Measurements from ENCODE around the gene IL27RA.
"Not testable (repeated sequence)": the region's sequence is repeated elsewhere in the genome, so short reads cannot be mapped to it uniquely, and the experiment has no call there.

IL27RA gene

DNA sequence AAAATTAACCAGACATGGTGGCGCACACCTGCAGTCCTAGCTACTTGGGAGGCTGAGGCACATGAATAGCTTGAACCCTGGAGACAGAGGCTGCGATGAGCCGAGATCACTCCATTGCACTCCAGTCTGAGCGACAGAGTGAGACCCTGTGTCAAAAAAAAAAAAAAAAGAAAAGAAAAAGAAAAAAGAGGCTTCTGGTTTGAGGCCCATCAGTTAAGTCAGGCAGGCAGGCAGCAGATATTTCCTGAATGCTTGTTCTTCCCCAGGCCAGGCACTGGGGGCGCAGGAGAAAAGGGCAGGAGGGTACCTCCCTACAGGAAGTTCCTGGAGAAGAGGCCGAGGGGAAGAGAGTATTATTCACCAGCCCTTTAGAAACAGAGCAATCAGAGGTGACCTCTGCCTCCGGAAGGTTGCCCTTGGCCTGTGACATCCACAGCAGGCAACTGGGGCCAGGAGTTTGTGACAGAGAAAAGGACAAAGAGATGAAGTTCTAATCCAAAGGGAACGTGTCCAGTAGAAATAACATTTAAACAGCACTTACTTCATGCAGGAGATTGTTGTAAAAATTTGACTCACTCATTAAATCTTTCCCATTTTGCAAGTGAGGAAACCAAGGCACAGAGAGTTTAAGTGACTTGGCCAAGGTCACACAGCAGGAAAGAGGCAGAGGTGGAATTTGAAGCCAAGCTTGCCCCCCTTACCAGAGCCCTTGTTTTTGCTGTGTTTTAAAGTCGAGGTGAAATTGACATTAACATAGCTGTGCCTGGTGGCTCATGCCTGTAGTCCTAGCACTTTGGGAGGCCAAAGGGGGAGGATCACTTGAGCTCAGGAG lies 7.9 kb upstream of the IL27RA start:
- TF ChIP-seq, protein P1, sequence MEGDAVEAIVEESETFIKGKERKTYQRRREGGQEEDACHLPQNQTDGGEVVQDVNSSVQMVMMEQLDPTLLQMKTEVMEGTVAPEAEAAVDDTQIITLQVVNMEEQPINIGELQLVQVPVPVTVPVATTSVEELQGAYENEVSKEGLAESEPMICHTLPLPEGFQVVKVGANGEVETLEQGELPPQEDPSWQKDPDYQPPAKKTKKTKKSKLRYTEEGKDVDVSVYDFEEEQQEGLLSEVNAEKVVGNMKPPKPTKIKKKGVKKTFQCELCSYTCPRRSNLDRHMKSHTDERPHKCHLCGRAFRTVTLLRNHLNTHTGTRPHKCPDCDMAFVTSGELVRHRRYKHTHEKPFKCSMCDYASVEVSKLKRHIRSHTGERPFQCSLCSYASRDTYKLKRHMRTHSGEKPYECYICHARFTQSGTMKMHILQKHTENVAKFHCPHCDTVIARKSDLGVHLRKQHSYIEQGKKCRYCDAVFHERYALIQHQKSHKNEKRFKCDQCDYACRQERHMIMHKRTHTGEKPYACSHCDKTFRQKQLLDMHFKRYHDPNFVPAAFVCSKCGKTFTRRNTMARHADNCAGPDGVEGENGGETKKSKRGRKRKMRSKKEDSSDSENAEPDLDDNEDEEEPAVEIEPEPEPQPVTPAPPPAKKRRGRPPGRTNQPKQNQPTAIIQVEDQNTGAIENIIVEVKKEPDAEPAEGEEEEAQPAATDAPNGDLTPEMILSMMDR (conservative IDR thresholded peaks at IDR 0.05) = no peak
- no peak overlapping the region for H3K27ac ChIP-seq

DNA sequence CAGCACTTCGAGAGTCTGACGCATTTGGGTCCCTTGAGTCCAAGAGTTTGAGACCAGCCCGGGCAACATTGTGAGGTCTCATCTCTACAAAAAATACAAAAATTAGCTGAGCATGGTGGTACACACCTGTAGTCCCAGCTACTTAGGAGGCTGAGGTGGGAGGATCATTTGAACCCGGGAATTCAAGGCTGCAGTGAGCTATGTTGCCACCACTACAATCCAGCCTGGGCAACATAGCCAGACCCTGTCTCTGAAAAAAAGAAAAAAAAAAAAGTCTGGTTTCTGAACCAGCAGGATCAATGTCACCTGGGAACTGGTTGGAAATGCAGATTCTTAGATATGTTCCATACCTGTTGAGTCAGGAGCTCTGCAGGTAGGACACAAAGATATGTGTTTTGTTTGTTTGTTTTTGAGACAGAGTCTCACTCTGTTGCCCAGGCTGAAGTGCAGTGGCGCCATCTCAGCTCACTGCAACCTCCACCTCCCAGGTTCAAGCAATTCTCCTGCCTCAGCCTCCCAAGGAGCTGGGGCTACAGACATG lies 4.8 kb upstream of the IL27RA start:
- H3K27ac ChIP-seq = not testable (repeated sequence)

DNA sequence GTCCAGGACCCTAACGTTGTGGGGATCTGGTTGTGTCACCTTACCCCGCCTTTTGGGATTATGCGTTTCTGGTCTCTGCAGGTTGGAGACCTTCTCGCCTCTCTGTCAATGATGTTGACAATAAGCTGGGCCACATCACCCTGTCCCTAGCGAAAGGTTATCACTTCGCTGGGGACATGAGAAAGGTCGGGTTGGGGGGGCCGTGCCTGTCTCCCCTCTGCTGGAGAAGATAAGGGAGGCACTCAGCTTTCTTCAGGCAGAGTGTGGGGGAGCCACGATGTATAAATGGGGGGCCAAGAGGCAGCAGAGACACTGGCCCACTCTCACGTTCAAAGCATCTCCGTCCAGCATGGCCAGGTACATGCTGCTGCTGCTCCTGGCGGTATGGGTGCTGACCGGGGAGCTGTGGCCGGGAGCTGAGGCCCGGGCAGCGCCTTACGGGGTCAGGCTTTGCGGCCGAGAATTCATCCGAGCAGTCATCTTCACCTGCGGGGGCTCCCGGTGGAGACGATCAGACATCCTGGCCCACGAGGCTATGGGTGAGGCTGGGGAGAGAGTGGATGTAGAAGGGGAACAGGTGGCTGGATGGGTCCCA lies 3.6 kb upstream of the IL27RA start, which contains the start of gene RLN3:
TSS of gene RLN3 (plus strand) at position 293 of the 595 bp plus-strand sequence. CDS start at position 350, 57 bp downstream.
- TF ChIP-seq, protein P1 (conservative IDR thresholded peaks at IDR 0.05) = no peak
- no peak within 1 kb of the TSS for H3K27ac ChIP-seq

DNA sequence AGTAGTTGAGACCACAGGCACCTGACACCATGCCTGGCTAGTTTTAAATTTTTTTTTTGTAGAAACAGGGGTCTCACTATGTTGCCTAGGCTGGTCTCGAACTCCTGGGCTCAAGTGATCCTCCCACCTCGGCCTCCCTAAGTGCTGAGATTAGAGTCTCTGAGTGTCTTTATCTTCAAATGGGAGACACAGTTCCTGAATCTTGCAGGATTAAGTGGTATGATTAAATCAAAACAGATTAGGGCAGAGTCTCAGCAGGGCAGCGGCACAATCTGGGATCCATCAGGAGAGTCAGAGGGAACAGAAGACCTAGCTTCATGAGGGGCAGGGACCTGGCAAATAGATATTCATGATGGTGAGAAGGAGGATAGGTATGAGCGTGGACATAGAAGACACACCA lies 2.7 kb upstream of the IL27RA start:
- TF ChIP-seq, protein P1 (conservative IDR thresholded peaks at IDR 0.05) = no peak
- no peak overlapping the region for H3K27ac ChIP-seq

DNA sequence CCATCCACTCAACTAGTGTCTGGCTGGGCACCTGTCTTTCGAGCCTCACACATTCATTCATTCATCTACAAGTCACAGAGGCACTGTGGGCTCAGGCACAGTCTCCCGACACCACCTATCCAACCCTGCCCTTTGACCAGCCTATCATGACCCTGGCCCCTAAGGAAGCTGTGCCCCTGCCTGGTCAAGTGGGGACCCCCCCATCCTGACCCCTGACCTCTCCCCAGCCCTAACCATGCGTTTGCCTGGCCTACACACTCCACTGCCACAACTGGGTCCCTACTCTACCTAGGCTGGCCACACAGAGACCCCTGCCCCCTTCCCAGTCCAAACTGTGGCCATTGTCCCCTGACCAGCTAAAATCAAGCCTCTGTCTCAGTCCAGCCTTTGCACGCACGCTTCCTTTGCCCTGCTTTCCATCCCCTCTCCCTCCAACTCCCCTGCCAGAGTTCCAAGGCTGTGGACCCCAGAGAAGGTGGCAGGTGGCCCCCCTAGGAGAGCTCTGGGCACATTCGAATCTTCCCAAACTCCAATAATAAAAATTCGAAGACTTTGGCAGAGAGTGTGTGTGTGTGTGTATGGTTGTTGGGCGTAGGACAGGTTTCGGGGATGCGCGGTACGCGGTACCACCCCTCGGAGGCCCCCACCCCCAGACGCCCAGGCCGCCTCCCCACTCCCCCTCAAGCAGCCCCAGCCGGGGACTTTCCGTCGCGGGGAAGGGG lies 404 bp upstream of the IL27RA start:
- TF ChIP-seq, protein P1 (conservative IDR thresholded peaks at IDR 0.05) = no peak
- H3K27ac ChIP-seq = no peak overlapping the region; the same call in 1 of the 2 replicates

DNA sequence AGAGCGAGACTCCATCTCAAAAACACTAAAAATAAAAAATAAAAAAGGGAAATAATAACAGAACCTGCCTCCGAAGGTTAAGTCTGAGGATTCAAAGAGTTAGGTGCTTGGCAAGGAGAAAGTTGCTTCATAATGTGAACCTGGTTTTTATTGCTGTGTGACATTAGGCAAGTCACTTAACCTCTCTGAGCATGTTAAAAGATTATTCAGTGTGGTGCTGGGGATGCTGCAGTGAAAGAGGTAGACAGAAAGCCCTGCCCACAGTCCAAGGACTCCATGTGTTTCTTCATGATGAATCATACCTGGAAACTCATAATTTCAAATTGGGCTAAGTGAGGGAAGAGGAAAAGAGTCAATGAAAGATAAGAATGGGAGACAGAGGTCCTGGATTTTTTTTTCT lies 2.4 kb downstream of the IL27RA start:
- TF ChIP-seq, protein P1 (conservative IDR thresholded peaks at IDR 0.05) = no peak
- H3K27ac ChIP-seq = no peak overlapping the region

DNA sequence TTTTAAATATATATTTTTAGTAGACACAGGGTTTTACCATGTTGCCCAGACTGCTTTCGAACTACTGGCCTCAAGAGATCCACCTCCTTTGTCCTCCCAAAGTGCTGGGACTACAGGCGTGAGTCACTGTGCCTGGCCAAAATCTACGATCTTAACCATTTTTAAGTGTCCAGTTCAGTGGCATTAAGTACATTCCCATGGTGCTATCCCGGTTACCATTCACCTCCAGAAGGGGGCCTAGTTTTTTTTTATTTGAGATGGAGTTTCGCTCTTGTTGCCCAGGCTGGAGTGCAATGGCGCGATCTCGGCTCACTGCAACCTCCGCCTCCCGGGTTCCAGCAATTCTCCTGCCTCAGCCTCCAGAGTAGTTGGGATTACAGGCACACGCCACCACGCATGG lies 3.6 kb downstream of the IL27RA start:
- H3K27ac ChIP-seq = not testable (repeated sequence)

DNA sequence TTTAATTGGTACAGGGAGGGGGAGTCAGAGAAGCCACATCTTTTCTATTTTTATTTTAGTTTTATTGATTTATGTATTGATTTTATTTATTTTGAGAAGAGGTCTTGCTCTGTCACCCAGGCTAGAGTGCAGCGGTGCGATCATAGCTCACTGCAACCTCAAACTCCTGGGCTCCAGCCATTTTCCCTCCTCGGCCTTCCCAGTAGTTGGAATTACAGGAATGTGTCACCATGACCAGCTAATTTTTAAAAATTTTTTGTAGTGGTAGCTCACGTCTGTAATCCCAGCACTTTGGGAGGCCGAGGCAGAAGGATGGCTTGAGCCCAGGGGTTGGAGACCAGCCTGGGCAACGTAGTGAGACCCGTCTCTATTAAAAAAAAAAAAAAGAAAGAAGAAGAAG lies 4.1 kb downstream of the IL27RA start:
- TF ChIP-seq, protein P1 (conservative IDR thresholded peaks at IDR 0.05) = no peak
- H3K27ac ChIP-seq = no peak overlapping the region

All from VCaP (cell line).